Dedifferentiated amniotic fluid mesenchymal stem cell (primary cell): ENCODE measurements around the gene DTD2.
A peak's percentile ranks its signal among the peaks of the same experiment; 100 is the strongest.
"Not testable (repeated sequence)": the region's sequence is repeated elsewhere in the genome, so short reads cannot be mapped to it uniquely, and the experiment has no call there.

Experiments used
- DNase-seq: peaks from one replicate; pipeline ENCODE4 v3.0.0-alpha.2; 2016; ENCODE audit errors: extremely low spot score

The DTD2 gene

GRCh38 chr14:31441273-31442111, 15.8 kb downstream of the DTD2 start:
- peak; percentile 70 for DNase-seq

- DNase-seq = no peak
Measured at GRCh38 chr14:31440280-31440679, 17.0 kb downstream of the DTD2 start.

- no peak for DNase-seq
Measured at GRCh38 chr14:31439561-31439960, 17.7 kb downstream of the DTD2 start.

- not testable (repeated sequence) for DNase-seq
Measured at GRCh38 chr14:31437045-31437691, 20.1 kb downstream of the DTD2 start.

- DNase-seq = peak; percentile 65
Measured at GRCh38 chr14:31435276-31435675, 22.0 kb downstream of the DTD2 start.

GRCh38 chr14:31430634-31431264, 26.6 kb downstream of the DTD2 start:
- DNase-seq = no peak

GRCh38 chr14:31429791-31430190, 27.5 kb downstream of the DTD2 start:
- DNase-seq = no peak

GRCh38 chr14:31428011-31428410, 29.3 kb downstream of the DTD2 start:
- no peak for DNase-seq

GRCh38 chr14:31426663-31427062, 30.6 kb downstream of the DTD2 start:
- no peak for DNase-seq

- no peak for DNase-seq
Measured at GRCh38 chr14:31425905-31426304, 31.4 kb downstream of the DTD2 start.

GRCh38 chr14:31421200-31421599, 36.1 kb downstream of the DTD2 start:
- DNase-seq = no peak

- peak; percentile 89 for DNase-seq
Measured at GRCh38 chr14:31420319-31421111, 36.8 kb downstream of the DTD2 start, which contains the start of gene HEATR5A. TSS of gene HEATR5A (minus strand) at chr14:31420550. CDS start at chr14:31402975, 17,575 bp downstream.

- DNase-seq = no peak
Measured at GRCh38 chr14:31419967-31420318, 37.4 kb downstream of the DTD2 start.

- DNase-seq = no peak
Measured at GRCh38 chr14:31419179-31419966, 37.9 kb downstream of the DTD2 start.

- DNase-seq = no peak
Measured at GRCh38 chr14:31418440-31418839, 38.9 kb downstream of the DTD2 start.

- DNase-seq = no peak
Measured at GRCh38 chr14:31414190-31414833, 43.0 kb downstream of the DTD2 start.

- peak; percentile 38 for DNase-seq
Measured at GRCh38 chr14:31411218-31411727, 46.0 kb downstream of the DTD2 start.

- no peak for DNase-seq
Measured at GRCh38 chr14:31410048-31410650, 47.2 kb downstream of the DTD2 start.

GRCh38 chr14:31408421-31408820, 48.9 kb downstream of the DTD2 start:
- no peak for DNase-seq
